Measurements from ENCODE around the gene UBA3. TPM values are rescaled to one million over a fixed set of nuclear protein-coding genes. Genes with fewer than 3 reads are reported as not detected.
A peak's percentile ranks its signal among the peaks of the same experiment; 100 is the strongest.

Gene UBA3
- total RNA-seq, 1 experiment from 2014 or later = 67.2 TPM

- Histone ChIP-seq H3K4me2 (ENCODE audit: insufficient read depth, insufficient read length, low read length) (no peak overlapping the region), H3K27ac (ENCODE audit: insufficient read length, low read depth, low read length) (no peak overlapping the region), H4K20me1 (ENCODE audit: control insufficient read depth, insufficient read depth, insufficient read length) (no peaks in the 10 kb centered on the region)
These were observed 14.5 kb upstream of the UBA3 start for GRCh38 chr3:69094467-69095205.

More at GRCh38 chr3:69094467-69095205, 14.5 kb upstream of the UBA3 start:
- H2AFZ ChIP-seq (ENCODE audit: low read length) = no peak overlapping the region
- H3K4me1 Mint-ChIP-seq = peaks cover 17 to 19% of the 10 kb centered on the region in 2 experiments
- peaks cover 12% of the 10 kb centered on the region for H3K4me1 ChIP-seq (ENCODE audit: insufficient read depth, low read length)
- WGBS (ENCODE audit: extremely low coverage, insufficient read length, low lambda C conversion rate) = no CpG with 5 or more reads among the region's 8 CpGs
- H4K91ac ChIP-seq (ENCODE audit: insufficient read length, low read depth, low read length) = no peak overlapping the region
- H3K14ac ChIP-seq (ENCODE audit: insufficient read depth, low read length) = no peak overlapping the region
- H2BK120ac ChIP-seq (ENCODE audit: low read depth, low read length, poor library complexity, severe bottlenecking) = no peak overlapping the region
- H3K27me3 ChIP-seq (ENCODE audit: insufficient read depth, low read length) = no peaks in the 10 kb centered on the region
- H3K79me2 ChIP-seq (ENCODE audit: insufficient read depth, low read length) = no peaks in the 10 kb centered on the region; the same call in 1 of the 2 replicates
- H2BK12ac ChIP-seq (ENCODE audit: insufficient read length, low read depth, low read length) = no peak overlapping the region
- no peaks in the 10 kb centered on the region for H3K23me2 ChIP-seq (ENCODE audit: insufficient read length, low read depth, low read length, poor library complexity, severe bottlenecking)
- H3K27ac Mint-ChIP-seq = peak overlapping the region in 1 of 3 experiments; percentile 13; a peak in 1 of 7 replicates
- TF ChIP-seq, protein P1, sequence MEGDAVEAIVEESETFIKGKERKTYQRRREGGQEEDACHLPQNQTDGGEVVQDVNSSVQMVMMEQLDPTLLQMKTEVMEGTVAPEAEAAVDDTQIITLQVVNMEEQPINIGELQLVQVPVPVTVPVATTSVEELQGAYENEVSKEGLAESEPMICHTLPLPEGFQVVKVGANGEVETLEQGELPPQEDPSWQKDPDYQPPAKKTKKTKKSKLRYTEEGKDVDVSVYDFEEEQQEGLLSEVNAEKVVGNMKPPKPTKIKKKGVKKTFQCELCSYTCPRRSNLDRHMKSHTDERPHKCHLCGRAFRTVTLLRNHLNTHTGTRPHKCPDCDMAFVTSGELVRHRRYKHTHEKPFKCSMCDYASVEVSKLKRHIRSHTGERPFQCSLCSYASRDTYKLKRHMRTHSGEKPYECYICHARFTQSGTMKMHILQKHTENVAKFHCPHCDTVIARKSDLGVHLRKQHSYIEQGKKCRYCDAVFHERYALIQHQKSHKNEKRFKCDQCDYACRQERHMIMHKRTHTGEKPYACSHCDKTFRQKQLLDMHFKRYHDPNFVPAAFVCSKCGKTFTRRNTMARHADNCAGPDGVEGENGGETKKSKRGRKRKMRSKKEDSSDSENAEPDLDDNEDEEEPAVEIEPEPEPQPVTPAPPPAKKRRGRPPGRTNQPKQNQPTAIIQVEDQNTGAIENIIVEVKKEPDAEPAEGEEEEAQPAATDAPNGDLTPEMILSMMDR (conservative IDR thresholded peaks at IDR 0.05) = no peak
- no peaks in the 10 kb centered on the region for H3K9me3 ChIP-seq (ENCODE audit: control insufficient read depth, low read depth, low read length)
- no peak overlapping the region for H3T11ph ChIP-seq (ENCODE audit: low read length)
- no peak for DNase-seq
- no peak overlapping the region for H3K9ac ChIP-seq (ENCODE audit: extremely low read depth, insufficient read length, low read length)
- H3K23ac ChIP-seq (ENCODE audit: insufficient read length, low read depth, low read length) = no peak overlapping the region
- H3K79me1 ChIP-seq (ENCODE audit: insufficient read depth, low read depth, low read length, poor library complexity, severe bottlenecking) = no peaks in the 10 kb centered on the region
- no peak overlapping the region for H3K4ac ChIP-seq (ENCODE audit: low read depth, low read length)
- no peak overlapping the region for H3K4me3 Mint-ChIP-seq
- H3K36me3 Mint-ChIP-seq (ENCODE audit: insufficient read depth in 1 of 3, low read depth in 3 of 3) = no peaks in the 10 kb centered on the region
- H4K8ac ChIP-seq (replicated peaks; ENCODE audit: insufficient read length, low read depth, low read length) = no peak overlapping the region
- no peak overlapping the region for H2AK5ac ChIP-seq (ENCODE audit: insufficient read length, low read length)
- H3K56ac ChIP-seq (ENCODE audit: insufficient read length, low read depth, low read length) = no peak overlapping the region
- H3K27me3 Mint-ChIP-seq (ENCODE audit: low read depth) = no peaks in the 10 kb centered on the region
- H2BK15ac ChIP-seq (ENCODE audit: low read depth, low read length) = no peak overlapping the region
- no peak overlapping the region for H2BK5ac ChIP-seq (ENCODE audit: insufficient read length, low read length)
- H2BK20ac ChIP-seq (ENCODE audit: low read depth, low read length, poor library complexity, severe bottlenecking) = no peak overlapping the region
- no peak overlapping the region for H4K5ac ChIP-seq (ENCODE audit: insufficient read length, low read depth, low read length)
- H3K9me3 Mint-ChIP-seq = no peaks in the 10 kb centered on the region
- no peak overlapping the region for H3K18ac ChIP-seq (ENCODE audit: insufficient read length, low read depth, low read length)
